ENCODE results near the gene RECK.

RECK gene

GRCh38 chr9:36123515-36123914, 86.8 kb downstream of the RECK start:
- TF ChIP-seq CTCF (IDR thresholded peaks at IDR 0.05; ENCODE audit: low read length) (no peak), EZH2phosphoT487 (IDR thresholded peaks at IDR 0.05; ENCODE audit: low read length) (no peak), EZH2 (optimal IDR thresholded peaks at IDR 0.05; ENCODE audit: low read depth, low read length) (no peak)
- Histone ChIP-seq H3K9me3 (replicated peaks; ENCODE audit: insufficient read depth, low read length) (no peaks in the 10 kb centered on the region), H3K4me3 (ENCODE audit: low read length) (no peak overlapping the region), H3K9ac (ENCODE audit: low read length) (no peak overlapping the region), H3K4me2 (ENCODE audit: low read depth, low read length) (no peak overlapping the region), H3K4me1 (ENCODE audit: low read length) (no peaks in the 10 kb centered on the region), H3K27ac (ENCODE audit: low read length) (no peak overlapping the region), H3K79me2 (ENCODE audit: low read length) (no peaks in the 10 kb centered on the region), H2AFZ (ENCODE audit: low read length) (no peak overlapping the region), H3K27me3 (replicated peaks; ENCODE audit: insufficient read depth, low read length) (no peaks in the 10 kb centered on the region), H4K20me1 (ENCODE audit: insufficient read depth, low read length) (no peaks in the 10 kb centered on the region), H3F3A (ENCODE audit: insufficient read depth, low read length) (no peaks in the 10 kb centered on the region), H3K36me3 (replicated peaks; ENCODE audit: insufficient read depth, low read length) (no peaks in the 10 kb centered on the region), H3K9me2 (replicated peaks; ENCODE audit: insufficient read depth, low read length) (no peaks in the 10 kb centered on the region)
- no peak for DNase-seq

GRCh38 chr9:36125062-36125855, 88.5 kb downstream of the RECK start:
- DNase-seq = no peak
- Histone ChIP-seq H3K4me1 (ENCODE audit: low read length) (no peaks in the 10 kb centered on the region), H3K9ac (ENCODE audit: low read length) (no peak overlapping the region), H3K79me2 (ENCODE audit: low read length) (no peaks in the 10 kb centered on the region), H2AFZ (ENCODE audit: low read length) (no peak overlapping the region), H3K27me3 (replicated peaks; ENCODE audit: insufficient read depth, low read length) (no peaks in the 10 kb centered on the region), H3K4me3 (ENCODE audit: low read length) (no peak overlapping the region), H3K9me2 (replicated peaks; ENCODE audit: insufficient read depth, low read length) (no peaks in the 10 kb centered on the region), H3K9me3 (replicated peaks; ENCODE audit: insufficient read depth, low read length) (no peaks in the 10 kb centered on the region), H3K4me2 (ENCODE audit: low read depth, low read length) (no peak overlapping the region), H4K20me1 (ENCODE audit: insufficient read depth, low read length) (no peaks in the 10 kb centered on the region), H3F3A (ENCODE audit: insufficient read depth, low read length) (no peaks in the 10 kb centered on the region), H3K27ac (ENCODE audit: low read length) (no peak overlapping the region), H3K36me3 (replicated peaks; ENCODE audit: insufficient read depth, low read length) (no peaks in the 10 kb centered on the region)
- no peak for TF ChIP-seq EZH2phosphoT487 (IDR thresholded peaks at IDR 0.05; ENCODE audit: low read length)
- TF ChIP-seq CTCF (IDR thresholded peaks at IDR 0.05; ENCODE audit: low read length) = no peak
- no peak for TF ChIP-seq EZH2 (optimal IDR thresholded peaks at IDR 0.05; ENCODE audit: low read depth, low read length)

GRCh38 chr9:36126016-36126730, 89.5 kb downstream of the RECK start:
- no peak overlapping the region for H3K9ac ChIP-seq (ENCODE audit: low read length)
- H3K4me1 ChIP-seq (ENCODE audit: low read length) = no peaks in the 10 kb centered on the region
- no peaks in the 10 kb centered on the region for H4K20me1 ChIP-seq (ENCODE audit: insufficient read depth, low read length)
- H3K4me3 ChIP-seq (ENCODE audit: low read length) = no peak overlapping the region
- no peak overlapping the region for H3K4me2 ChIP-seq (ENCODE audit: low read depth, low read length)
- no peaks in the 10 kb centered on the region for H3K9me2 ChIP-seq (replicated peaks; ENCODE audit: insufficient read depth, low read length)
- no peak overlapping the region for H3K27ac ChIP-seq (ENCODE audit: low read length)
- no peaks in the 10 kb centered on the region for H3K27me3 ChIP-seq (replicated peaks; ENCODE audit: insufficient read depth, low read length)
- H3K36me3 ChIP-seq (replicated peaks; ENCODE audit: insufficient read depth, low read length) = no peaks in the 10 kb centered on the region
- no peaks in the 10 kb centered on the region for H3K79me2 ChIP-seq (ENCODE audit: low read length)
- no peak for DNase-seq
- H2AFZ ChIP-seq (ENCODE audit: low read length) = no peak overlapping the region
- H3F3A ChIP-seq (ENCODE audit: insufficient read depth, low read length) = no peaks in the 10 kb centered on the region
- no peaks in the 10 kb centered on the region for H3K9me3 ChIP-seq (replicated peaks; ENCODE audit: insufficient read depth, low read length)
- no peak for TF ChIP-seq EZH2phosphoT487 (IDR thresholded peaks at IDR 0.05; ENCODE audit: low read length)
- TF ChIP-seq CTCF (IDR thresholded peaks at IDR 0.05; ENCODE audit: low read length) = no peak
- no peak for TF ChIP-seq EZH2 (optimal IDR thresholded peaks at IDR 0.05; ENCODE audit: low read depth, low read length)

All from MM.1S (cell line).